Smooth muscle cell (in vitro differentiated cells): ENCODE data around the gene PADI2. TPM values are rescaled to one million over a fixed set of nuclear protein-coding genes. Genes with fewer than 3 reads are reported as not detected.

Experiments
- DNase-seq: peaks from one replicate; lab custom pipeline; 2025; ENCODE audit not compliant: unreplicated experiment; lab: John Stamatoyannopoulos, UW
- H2AFZ ChIP-seq: fragments of 200-600 bp; sonication (generic); 2 replicates; pipeline ENCODE4 v1.6.0; 2016; ENCODE audit warnings: antibody characterized with exemption, low read depth, mild to moderate bottlenecking
- H3F3A ChIP-seq: fragments of 200-600 bp; sonication (generic); 2 replicates; pipeline ENCODE4 v1.6.0; 2017; ENCODE audit warnings: antibody characterized with exemption, low read depth
- H3K27ac ChIP-seq: fragments of 200-600 bp; sonication (generic); 2 replicates; pipeline ENCODE4 v1.5.1; 2016; ENCODE audit warnings: low read depth, mild to moderate bottlenecking
- H3K27me3 ChIP-seq: fragments of 200-600 bp; sonication (generic); 2 replicates; pipeline ENCODE4 v1.6.1; 2016; ENCODE audit warnings: low read depth, mild to moderate bottlenecking
- H3K36me3 ChIP-seq: fragments of 200-600 bp; sonication (generic); 2 replicates; pipeline ENCODE4 v1.5.1; 2016; ENCODE audit warnings: low read depth
- H3K4me1 ChIP-seq: fragments of 200-600 bp; sonication (generic); 2 replicates; pipeline ENCODE4 v1.5.1; 2016; ENCODE audit warnings: low read depth
- H3K4me2 ChIP-seq: fragments of 200-600 bp; sonication (generic); 2 replicates; pipeline ENCODE4 v1.6.0; 2016; ENCODE audit warnings: mild to moderate bottlenecking
- H3K4me3 ChIP-seq: fragments of 200-600 bp; sonication (generic); 2 replicates; pipeline ENCODE4 v1.5.1; 2016; ENCODE audit warnings: mild to moderate bottlenecking
- H3K79me2 ChIP-seq: fragments of 200-600 bp; sonication (generic); 2 replicates; pipeline ENCODE4 v1.6.0; 2016; ENCODE audit warnings: low read depth, mild to moderate bottlenecking
- H3K9ac ChIP-seq: fragments of 200-600 bp; sonication (generic); 2 replicates; pipeline ENCODE4 v1.6.0; 2016; ENCODE audit warnings: low read depth
- H3K9me3 ChIP-seq: fragments of 200-600 bp; sonication (generic); replicated peaks from 2 replicates; pipeline ENCODE4 v1.5.1; 2016; ENCODE audit warnings: low read depth
- H4K20me1 ChIP-seq: fragments of 200-600 bp; sonication (generic); 2 replicates; pipeline ENCODE4 v1.6.0; 2016; ENCODE audit warnings: low read depth
- CTCF ChIP-seq: fragments of 200-600 bp; sonication (generic); IDR thresholded peaks from 2 replicates; pipeline ENCODE4 v1.5.1; 2017; ENCODE audit warnings: borderline replicate concordance, mild to moderate bottlenecking, antibody characterized with exemption; ENCODE audit not compliant: insufficient read depth, poor library complexity, severe bottlenecking
- WGBS: methylation state at CpG from one replicate; pipeline ENCODE4 v1.1.7; 2016; ENCODE audit warnings: low lambda C conversion rate; 5-methylcytosine and 5-hydroxymethylcytosine counted together
- polyA plus RNA-seq: library from polyadenylated mRNA; unstranded; fragments of >200 nt; fragmentation: Nextera tagmentation; extraction: Ambion mirVana; gene quantifications from 2 replicates; pipeline ENCODE4 v1.2.1, GENCODE V29; 2016
- total RNA-seq: library from RNA; depleted of rRNA; stranded (reverse); fragments of >200 nt; gene quantifications from 2 replicates; pipeline ENCODE4 v1.2.3, GENCODE V29; 2014

PADI2 gene
- total and polyA plus RNA-seq, 2 experiments from 2014 or later = not detected

GRCh38 chr1:17020502-17020901, 98.7 kb downstream of the PADI2 start:
- H3K79me2 ChIP-seq = no peaks in the 10 kb centered on the region
- no peak overlapping the region for H2AFZ ChIP-seq
- 81% methylated on average over 2 of the region's 2 CpGs for WGBS
- H4K20me1 ChIP-seq = no peaks in the 10 kb centered on the region
- DNase-seq = no peak
- H3K36me3 ChIP-seq = peaks cover 5% of the 10 kb centered on the region
- H3K27me3 ChIP-seq = no peaks in the 10 kb centered on the region
- H3K4me3 ChIP-seq = no peak overlapping the region
- no peak overlapping the region for H3K4me2 ChIP-seq
- no peak overlapping the region for H3K27ac ChIP-seq
- H3K9ac ChIP-seq = no peak overlapping the region
- H3K9me3 ChIP-seq = no peaks in the 10 kb centered on the region
- no peaks in the 10 kb centered on the region for H3K4me1 ChIP-seq
- peaks cover 18% of the 10 kb centered on the region for H3F3A ChIP-seq
- TF ChIP-seq CTCF = no peak

GRCh38 chr1:17018849-17019248, 100.4 kb downstream of the PADI2 start:
- Histone ChIP-seq H2AFZ (no peak overlapping the region), H3K9ac (no peak overlapping the region), H3K36me3 (peaks cover 5% of the 10 kb centered on the region), H4K20me1 (no peaks in the 10 kb centered on the region), H3K4me1 (no peaks in the 10 kb centered on the region), H3K27me3 (no peaks in the 10 kb centered on the region), H3K79me2 (no peaks in the 10 kb centered on the region), H3K27ac (no peak overlapping the region), H3F3A (peaks cover 18% of the 10 kb centered on the region), H3K9me3 (no peaks in the 10 kb centered on the region), H3K4me2 (no peak overlapping the region), H3K4me3 (no peak overlapping the region)
- DNase-seq = no peak
- no peak for TF ChIP-seq CTCF
- 83% methylated on average over 1 of the region's 1 CpG for WGBS

GRCh38 chr1:17017435-17017834, 101.8 kb downstream of the PADI2 start:
- 97% methylated on average over 7 of the region's 7 CpGs for WGBS
- Histone ChIP-seq H3K4me2 (no peak overlapping the region), H3K4me3 (no peak overlapping the region), H2AFZ (no peak overlapping the region), H3K4me1 (no peaks in the 10 kb centered on the region), H3F3A (peaks cover 18% of the 10 kb centered on the region), H3K27ac (no peak overlapping the region), H3K9me3 (no peaks in the 10 kb centered on the region), H4K20me1 (no peaks in the 10 kb centered on the region), H3K27me3 (no peaks in the 10 kb centered on the region), H3K79me2 (no peaks in the 10 kb centered on the region), H3K9ac (no peak overlapping the region), H3K36me3 (no peaks in the 10 kb centered on the region)
- no peak for DNase-seq
- no peak for TF ChIP-seq CTCF

Other genes starting within 250 kb of the PADI2 start
- under 0.01 TPM in 2 replicates for gene RNU1-2, start 223.5 kb downstream of the PADI2 start, total RNA-seq
- 4.2 and 6.4 TPM in 2 replicates for gene RNU1-2, start 223.5 kb downstream of the PADI2 start, polyA plus RNA-seq
- 7.8 and 24.0 TPM in 2 replicates for gene CROCC, start 197.5 kb downstream of the PADI2 start, total RNA-seq
- 19.7 and 21.4 TPM in 2 replicates for gene CROCC, start 197.5 kb downstream of the PADI2 start, polyA plus RNA-seq
- 307 and 325 TPM in 2 replicates for gene MFAP2, start 138.8 kb downstream of the PADI2 start, total RNA-seq
- gene MFAP2, start 138.8 kb downstream of the PADI2 start, polyA plus RNA-seq = 858 and 885 TPM in 2 replicates
- gene ATP13A2, start 107.5 kb downstream of the PADI2 start, total RNA-seq = 16.0 and 27.7 TPM in 2 replicates
- 42.3 and 64.3 TPM in 2 replicates for gene ATP13A2, start 107.5 kb downstream of the PADI2 start, polyA plus RNA-seq
- 126 and 174 TPM in 2 replicates for gene SDHB, start 65.4 kb downstream of the PADI2 start, total RNA-seq
- 111 and 123 TPM in 2 replicates for gene SDHB, start 65.4 kb downstream of the PADI2 start, polyA plus RNA-seq
- gene PADI1, start 85.7 kb upstream of the PADI2 start, total RNA-seq = 1.7 TPM in 1 of 2 replicates, not detected in the other
- gene PADI1, start 85.7 kb upstream of the PADI2 start, polyA plus RNA-seq = not detected in 2 replicates
- not detected in 2 replicates for gene PADI3, start 129.6 kb upstream of the PADI2 start, total RNA-seq
- gene PADI3, start 129.6 kb upstream of the PADI2 start, polyA plus RNA-seq = not detected in 2 replicates
- gene PADI4, start 188.7 kb upstream of the PADI2 start, total RNA-seq = not detected in 2 replicates
- not detected in 2 replicates for gene PADI4, start 188.7 kb upstream of the PADI2 start, polyA plus RNA-seq